ENCODE measurements around the gene ALG3. TPM values are rescaled to one million over a fixed set of nuclear protein-coding genes. Genes with fewer than 3 reads are reported as not detected.
A peak's percentile ranks its signal among the peaks of the same experiment; 100 is the strongest.

Gene ALG3
- total and polyA plus RNA-seq, 4 donors = 9.1 to 29.4 (median 19.3) TPM

- WGBS (ENCODE audit: insufficient coverage) = 0% methylated on average over 51 of the region's 67 CpGs
- Histone ChIP-seq H3K9me3 (ENCODE audit: control insufficient read depth, insufficient read depth, low read length) (no peaks in the 10 kb centered on the region), H3K4me3 (ENCODE audit: low read depth, low read length) (peak within 1 kb of the TSS; percentile 54), H3K27me3 (ENCODE audit: control insufficient read depth, insufficient read depth, low read length) (peaks cover 26% of the 10 kb centered on the region), H3K36me3 (ENCODE audit: control insufficient read depth, insufficient read depth, low read length) (peaks cover 9% of the 10 kb centered on the region), H3K4me1 (ENCODE audit: control insufficient read depth, insufficient read depth, low read length) (peaks cover 41% of the 10 kb centered on the region), H3K27ac (ENCODE audit: low read depth, low read length) (peak within 1 kb of the TSS; percentile 25)
- DNase-seq (ENCODE audit: low read depth in 4 of 6, low spot score in 6 of 6) = peak in 2 of 6 donors; percentile 78 to 91
These were observed 12.6 kb upstream of the ALG3 start, which contains the start of gene CAMK2N2 for GRCh38 chr3:184261270-184261853. Gene CAMK2N2, minus strand, starts transcription at chr3:184261553. Its CDS starts 268 bp downstream, at chr3:184261285.

- Histone ChIP-seq H3K27me3 (ENCODE audit: control insufficient read depth, insufficient read depth, low read length) (peaks cover 26% of the 10 kb centered on the region), H3K4me3 (ENCODE audit: low read depth, low read length) (peak overlapping the region; percentile 50), H3K27ac (ENCODE audit: low read depth, low read length) (no peak overlapping the region), H3K4me1 (ENCODE audit: control insufficient read depth, insufficient read depth, low read length) (peaks cover 41% of the 10 kb centered on the region), H3K36me3 (ENCODE audit: control insufficient read depth, insufficient read depth, low read length) (peaks cover 9% of the 10 kb centered on the region), H3K9me3 (ENCODE audit: control insufficient read depth, insufficient read depth, low read length) (no peaks in the 10 kb centered on the region)
- under 1% methylated on average over 49 of the region's 49 CpGs for WGBS (ENCODE audit: insufficient coverage)
- DNase-seq (ENCODE audit: low read depth in 4 of 6, low spot score in 6 of 6) = peak in 2 of 6 donors; percentile 29 to 43
These were observed 12.0 kb upstream of the ALG3 start for GRCh38 chr3:184260724-184261269.

- Histone ChIP-seq H3K4me1 (ENCODE audit: control insufficient read depth, insufficient read depth, low read length) (peaks cover 41% of the 10 kb centered on the region), H3K27ac (ENCODE audit: low read depth, low read length) (no peak overlapping the region), H3K36me3 (ENCODE audit: control insufficient read depth, insufficient read depth, low read length) (peaks cover 9% of the 10 kb centered on the region), H3K9me3 (ENCODE audit: control insufficient read depth, insufficient read depth, low read length) (no peaks in the 10 kb centered on the region), H3K4me3 (ENCODE audit: low read depth, low read length) (peak overlapping the region; percentile 50), H3K27me3 (ENCODE audit: control insufficient read depth, insufficient read depth, low read length) (peaks cover 26% of the 10 kb centered on the region)
- DNase-seq (ENCODE audit: low read depth in 4 of 6, low spot score in 6 of 6) = peak in 2 of 6 donors; percentile 52 to 60
- WGBS (ENCODE audit: insufficient coverage) = under 1% methylated on average over 91 of the region's 91 CpGs
These were observed 11.3 kb upstream of the ALG3 start for GRCh38 chr3:184259878-184260723.

GRCh38 chr3:184259396-184259877 lies 10.7 kb upstream of the ALG3 start:
- Histone ChIP-seq H3K4me1 (ENCODE audit: control insufficient read depth, insufficient read depth, low read length) (peaks cover 41% of the 10 kb centered on the region), H3K36me3 (ENCODE audit: control insufficient read depth, insufficient read depth, low read length) (peaks cover 9% of the 10 kb centered on the region), H3K9me3 (ENCODE audit: control insufficient read depth, insufficient read depth, low read length) (no peaks in the 10 kb centered on the region), H3K27me3 (ENCODE audit: control insufficient read depth, insufficient read depth, low read length) (peaks cover 26% of the 10 kb centered on the region), H3K27ac (ENCODE audit: low read depth, low read length) (no peak overlapping the region), H3K4me3 (ENCODE audit: low read depth, low read length) (peak overlapping the region; percentile 18)
- 5% methylated on average over 22 of the region's 28 CpGs for WGBS (ENCODE audit: insufficient coverage)
- DNase-seq (ENCODE audit: low read depth in 4 of 6, low spot score in 6 of 6) = peak in 1 of 6 donors; percentile 7

GRCh38 chr3:184258926-184259325 lies 10.2 kb upstream of the ALG3 start:
- H3K4me3 ChIP-seq (ENCODE audit: low read depth, low read length) = peak overlapping the region; percentile 18
- no peaks in the 10 kb centered on the region for H3K9me3 ChIP-seq (ENCODE audit: control insufficient read depth, insufficient read depth, low read length)
- peaks cover 41% of the 10 kb centered on the region for H3K4me1 ChIP-seq (ENCODE audit: control insufficient read depth, insufficient read depth, low read length)
- H3K36me3 ChIP-seq (ENCODE audit: control insufficient read depth, insufficient read depth, low read length) = peaks cover 9% of the 10 kb centered on the region
- 92% methylated on average over 4 of the region's 5 CpGs for WGBS (ENCODE audit: insufficient coverage)
- H3K27ac ChIP-seq (ENCODE audit: low read depth, low read length) = no peak overlapping the region
- no peak for DNase-seq (ENCODE audit: low read depth in 4 of 6, low spot score in 6 of 6)
- H3K27me3 ChIP-seq (ENCODE audit: control insufficient read depth, insufficient read depth, low read length) = peaks cover 26% of the 10 kb centered on the region

- H3K36me3 ChIP-seq (ENCODE audit: control insufficient read depth, insufficient read depth, low read length) = peaks cover 9% of the 10 kb centered on the region
- no peak for DNase-seq (ENCODE audit: low read depth in 4 of 6, low spot score in 6 of 6)
- H3K27ac ChIP-seq (ENCODE audit: low read depth, low read length) = no peak overlapping the region
- peaks cover 33% of the 10 kb centered on the region for H3K4me1 ChIP-seq (ENCODE audit: control insufficient read depth, insufficient read depth, low read length)
- peaks cover 20% of the 10 kb centered on the region for H3K27me3 ChIP-seq (ENCODE audit: control insufficient read depth, insufficient read depth, low read length)
- H3K4me3 ChIP-seq (ENCODE audit: low read depth, low read length) = no peak overlapping the region
- WGBS (ENCODE audit: insufficient coverage) = 89% methylated on average over 17 of the region's 23 CpGs
- H3K9me3 ChIP-seq (ENCODE audit: control insufficient read depth, insufficient read depth, low read length) = no peaks in the 10 kb centered on the region
These were observed 8.5 kb upstream of the ALG3 start for GRCh38 chr3:184257083-184257915.

GRCh38 chr3:184255291-184256039 lies 6.7 kb upstream of the ALG3 start:
- no peak overlapping the region for H3K4me3 ChIP-seq (ENCODE audit: low read depth, low read length)
- H3K9me3 ChIP-seq (ENCODE audit: control insufficient read depth, insufficient read depth, low read length) = no peaks in the 10 kb centered on the region
- DNase-seq (ENCODE audit: low read depth in 4 of 6, low spot score in 6 of 6) = no peak
- 94% methylated on average over 3 of the region's 3 CpGs for WGBS (ENCODE audit: insufficient coverage)
- peaks cover 19% of the 10 kb centered on the region for H3K4me1 ChIP-seq (ENCODE audit: control insufficient read depth, insufficient read depth, low read length)
- peaks cover 10% of the 10 kb centered on the region for H3K27me3 ChIP-seq (ENCODE audit: control insufficient read depth, insufficient read depth, low read length)
- peaks cover 9% of the 10 kb centered on the region for H3K36me3 ChIP-seq (ENCODE audit: control insufficient read depth, insufficient read depth, low read length)
- H3K27ac ChIP-seq (ENCODE audit: low read depth, low read length) = no peak overlapping the region

- Histone ChIP-seq H3K9me3 (ENCODE audit: control insufficient read depth, insufficient read depth, low read length) (no peaks in the 10 kb centered on the region), H3K27me3 (ENCODE audit: control insufficient read depth, insufficient read depth, low read length) (no peaks in the 10 kb centered on the region), H3K4me3 (ENCODE audit: low read depth, low read length) (peak overlapping the region; percentile 91), H3K36me3 (ENCODE audit: control insufficient read depth, insufficient read depth, low read length) (peaks cover 2% of the 10 kb centered on the region), H3K27ac (ENCODE audit: low read depth, low read length) (no peak overlapping the region), H3K4me1 (ENCODE audit: control insufficient read depth, insufficient read depth, low read length) (peaks cover 22% of the 10 kb centered on the region)
- under 1% methylated on average over 14 of the region's 20 CpGs for WGBS (ENCODE audit: insufficient coverage)
- DNase-seq (ENCODE audit: low read depth in 4 of 6, low spot score in 6 of 6) = peak in 2 of 6 donors; percentile 82 to 88
These were observed 1.5 kb upstream of the ALG3 start for GRCh38 chr3:184250167-184250828.
